Calu3 (cell line): ENCODE data around the gene GCFC2. TPM values are rescaled to one million over a fixed set of nuclear protein-coding genes. Genes with fewer than 3 reads are reported as not detected.

Source experiments
- BruUV-seq: library from RNA; stranded (reverse); fragments of 400-500 nt; replicated peaks from 2 replicates; lab custom pipeline; 2021; lab: Mats Ljungman, UMichigan
- CTCF ChIA-PET: fragments of 300-600 bp; sonication (Branson Sonifier 250); formaldehyde crosslinking; loops from one replicate; lab custom pipeline; 2022; ENCODE audit warnings: antibody characterized with exemption; lab: Charles Lee
- DNase-seq: peaks from one replicate; pipeline ENCODE4 v3.0.0; 2022
- H3K27ac Mint-ChIP-seq: one replicate; pipeline ENCODE4 v1.8.0; 2022; ENCODE audit warnings: mixed read lengths; ENCODE audit not compliant: unreplicated experiment
- H3K27me3 Mint-ChIP-seq: one replicate; pipeline ENCODE4 v1.8.0; 2022; ENCODE audit warnings: mixed read lengths; ENCODE audit not compliant: unreplicated experiment
- H3K36me3 Mint-ChIP-seq: one replicate; pipeline ENCODE4 v1.8.0; 2022; ENCODE audit warnings: mild to moderate bottlenecking, moderate library complexity, mixed read lengths; ENCODE audit not compliant: insufficient read depth, unreplicated experiment
- H3K4me1 Mint-ChIP-seq: one replicate; pipeline ENCODE4 v1.8.0; 2022; ENCODE audit warnings: mild to moderate bottlenecking, low read depth, mixed read lengths; ENCODE audit not compliant: unreplicated experiment
- H3K4me3 Mint-ChIP-seq: one replicate; pipeline ENCODE4 v1.8.0; 2022; ENCODE audit warnings: mild to moderate bottlenecking, low read depth, moderate library complexity, mixed read lengths; ENCODE audit not compliant: unreplicated experiment
- H3K9me3 Mint-ChIP-seq: one replicate; pipeline ENCODE4 v1.8.0; 2022; ENCODE audit warnings: low read depth, mixed read lengths; ENCODE audit not compliant: unreplicated experiment
- intact Hi-C: fragments of 100-400 bp; cut with micrococcal nuclease; formaldehyde crosslinking; loops from one replicate; pipeline ENCODE4 v1.10.0; 2022; ENCODE audit not compliant: unreplicated experiment
- total RNA-seq: library from RNA; stranded (reverse); gene quantifications from 2 replicates; pipeline ENCODE4 v1.2.3, GENCODE V29; 2022
- TF ChIP-seq, protein P1 (sequence below): fragments of 200-600 bp; IDR thresholded peaks from one replicate; pipeline ENCODE4 v1.8.0; 2022; ENCODE audit warnings: antibody characterized with exemption; ENCODE audit not compliant: unreplicated experiment

Gene GCFC2
- total RNA-seq, 1 experiment from 2014 or later, result 18.2 TPM

DNA sequence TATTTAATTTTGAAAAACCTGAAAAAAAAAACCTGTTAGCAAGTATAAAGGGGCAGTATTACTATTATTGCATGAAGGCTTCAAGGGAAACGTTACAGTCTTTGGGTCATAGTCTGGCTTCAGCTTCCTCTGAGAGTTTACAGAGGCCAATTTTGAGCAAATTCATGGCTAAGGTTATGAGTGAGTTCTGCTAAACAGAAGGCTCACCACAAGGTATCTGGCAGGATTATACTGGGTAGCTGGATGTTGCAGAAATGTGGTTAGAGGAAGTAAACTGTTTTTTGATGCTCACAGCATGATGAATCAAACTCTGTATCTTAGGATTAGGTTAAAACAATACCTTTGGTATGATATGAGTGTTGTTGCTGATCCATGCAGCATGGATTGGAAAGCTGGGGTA, 54.9 kb downstream of the GCFC2 start:
- TF ChIP-seq, protein P1, sequence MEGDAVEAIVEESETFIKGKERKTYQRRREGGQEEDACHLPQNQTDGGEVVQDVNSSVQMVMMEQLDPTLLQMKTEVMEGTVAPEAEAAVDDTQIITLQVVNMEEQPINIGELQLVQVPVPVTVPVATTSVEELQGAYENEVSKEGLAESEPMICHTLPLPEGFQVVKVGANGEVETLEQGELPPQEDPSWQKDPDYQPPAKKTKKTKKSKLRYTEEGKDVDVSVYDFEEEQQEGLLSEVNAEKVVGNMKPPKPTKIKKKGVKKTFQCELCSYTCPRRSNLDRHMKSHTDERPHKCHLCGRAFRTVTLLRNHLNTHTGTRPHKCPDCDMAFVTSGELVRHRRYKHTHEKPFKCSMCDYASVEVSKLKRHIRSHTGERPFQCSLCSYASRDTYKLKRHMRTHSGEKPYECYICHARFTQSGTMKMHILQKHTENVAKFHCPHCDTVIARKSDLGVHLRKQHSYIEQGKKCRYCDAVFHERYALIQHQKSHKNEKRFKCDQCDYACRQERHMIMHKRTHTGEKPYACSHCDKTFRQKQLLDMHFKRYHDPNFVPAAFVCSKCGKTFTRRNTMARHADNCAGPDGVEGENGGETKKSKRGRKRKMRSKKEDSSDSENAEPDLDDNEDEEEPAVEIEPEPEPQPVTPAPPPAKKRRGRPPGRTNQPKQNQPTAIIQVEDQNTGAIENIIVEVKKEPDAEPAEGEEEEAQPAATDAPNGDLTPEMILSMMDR, result no peak
- Mint-ChIP-seq H3K36me3 (peaks cover 9% of the 10 kb centered on the region), H3K4me1 (peaks cover 8% of the 10 kb centered on the region), H3K9me3 (no peaks in the 10 kb centered on the region), H3K27ac (no peak overlapping the region), H3K27me3 (no peaks in the 10 kb centered on the region), H3K4me3 (no peak overlapping the region)
- no peak for DNase-seq
- intact Hi-C loops, result no loop called here
- CTCF ChIA-PET, result interaction anchor here (1.6 kb wide), 1 partner anchor 11 kb away, joined by 3 read pairs; no protein-coding TSS in a partner anchor
- BruUV-seq, result no TSS peak

DNA sequence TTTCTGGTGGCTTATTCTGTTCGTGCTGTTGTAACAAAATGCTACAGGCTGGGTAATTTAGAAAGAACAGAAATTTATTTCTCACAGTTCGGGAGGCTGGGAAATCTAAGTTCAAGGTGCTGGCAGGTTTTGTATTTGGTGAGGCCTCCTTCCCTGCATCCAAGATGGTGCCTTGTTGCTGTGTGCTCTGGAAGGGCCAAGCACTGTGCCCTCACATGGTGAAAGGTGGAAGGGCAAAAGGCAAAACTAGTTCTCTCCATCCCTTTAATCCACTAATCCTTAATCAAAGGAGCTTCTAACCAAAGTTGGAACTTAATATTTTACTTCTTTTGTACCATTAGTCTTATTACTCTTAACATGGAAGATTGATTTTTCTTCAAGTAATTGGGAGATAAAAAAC, 56.7 kb downstream of the GCFC2 start:
- intact Hi-C loops, result no loop called here
- TF ChIP-seq, protein P1, result no peak
- Mint-ChIP-seq H3K4me1 (peaks cover 15% of the 10 kb centered on the region), H3K27ac (no peak overlapping the region), H3K27me3 (no peaks in the 10 kb centered on the region), H3K4me3 (no peak overlapping the region), H3K9me3 (no peaks in the 10 kb centered on the region), H3K36me3 (peaks cover 15% of the 10 kb centered on the region)
- CTCF ChIA-PET, result no interaction called here
- no TSS peak for BruUV-seq
- DNase-seq, result no peak

DNA sequence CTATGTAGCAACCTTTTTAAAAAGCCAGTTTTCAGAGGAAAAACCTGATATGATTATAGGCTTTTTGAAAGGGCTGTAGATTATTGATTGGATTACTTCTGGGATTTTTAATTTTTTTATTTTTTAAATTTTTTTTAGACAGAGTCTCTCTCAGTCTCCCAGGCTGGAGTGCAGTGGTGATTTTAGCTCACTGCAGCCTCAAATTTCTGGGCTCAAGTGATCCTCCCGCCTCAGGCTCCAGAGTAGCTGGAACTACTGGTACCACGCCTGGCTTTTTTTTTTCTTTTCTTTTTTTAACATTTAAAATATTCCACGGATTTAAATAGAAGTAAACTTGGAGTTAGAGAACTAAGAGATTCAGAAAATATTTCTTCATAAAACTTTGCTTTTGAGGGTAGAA, 62.9 kb downstream of the GCFC2 start:
- CTCF ChIA-PET, result interaction anchor here (1.5 to 1.7 kb wide), 3 partner anchors 10 to 29 kb away, joined by 4 to 10 read pairs (median 4); no protein-coding TSS in a partner anchor
- no peak for DNase-seq
- H3K27ac Mint-ChIP-seq, result no peak overlapping the region
- H3K9me3 Mint-ChIP-seq, result no peaks in the 10 kb centered on the region
- H3K4me3 Mint-ChIP-seq, result peak overlapping the region; percentile 91
- peaks cover 8% of the 10 kb centered on the region for H3K4me1 Mint-ChIP-seq
- H3K36me3 Mint-ChIP-seq, result peaks cover 27% of the 10 kb centered on the region
- TF ChIP-seq, protein P1, result no peak
- no peaks in the 10 kb centered on the region for H3K27me3 Mint-ChIP-seq
- intact Hi-C loops, result loop anchor here (2.0 kb wide), 1 partner anchor 59 kb away; no protein-coding TSS in a partner anchor
- TSS peak; percentile 48 for BruUV-seq

DNA sequence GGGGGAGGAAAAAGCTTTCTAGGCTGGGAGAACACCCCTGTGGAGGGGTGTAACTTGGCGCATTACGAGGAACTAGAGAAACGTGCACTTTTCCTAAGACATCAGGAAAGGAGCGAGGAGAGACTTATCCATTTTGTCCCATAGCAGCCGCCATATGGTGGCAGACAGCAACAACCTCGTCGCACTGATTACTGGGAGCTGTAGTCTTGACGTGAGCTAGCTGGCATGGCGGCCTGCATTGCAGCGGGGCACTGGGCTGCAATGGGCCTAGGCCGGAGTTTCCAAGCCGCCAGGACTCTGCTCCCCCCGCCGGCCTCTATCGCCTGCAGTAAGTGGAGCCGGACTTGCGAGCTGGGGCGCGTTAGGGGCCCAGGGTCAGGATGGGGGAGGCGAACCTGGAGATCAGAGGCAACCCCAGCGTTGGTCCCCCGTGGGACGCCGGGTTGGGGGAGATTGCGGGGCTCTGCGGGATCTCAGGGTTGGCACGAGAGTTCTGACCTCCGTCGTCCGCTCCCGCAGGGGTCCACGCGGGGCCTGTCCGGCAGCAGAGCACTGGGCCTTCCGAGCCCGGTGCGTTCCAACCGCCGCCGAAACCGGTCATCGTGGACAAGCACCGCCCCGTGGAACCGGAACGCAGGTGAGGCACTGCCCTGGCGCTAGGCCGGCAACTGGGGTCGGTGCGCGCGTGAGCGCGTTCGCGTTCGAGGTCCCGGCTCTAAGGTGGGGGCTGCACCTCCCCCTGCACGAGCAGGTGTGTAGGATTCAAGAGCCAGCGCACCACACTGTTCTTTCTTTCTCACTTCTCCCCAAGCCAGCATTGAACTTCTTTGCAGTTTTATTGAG, 63.9 kb downstream of the GCFC2 start, which contains the start of gene MRPL19:
Gene MRPL19 (plus strand): TSS at position 201 of the 843 bp plus-strand sequence. CDS start 25 bp downstream, at position 226.
- Mint-ChIP-seq H3K4me1 (peaks cover 8% of the 10 kb centered on the region), H3K27ac (peak within 1 kb of the TSS; percentile 72), H3K9me3 (no peaks in the 10 kb centered on the region), H3K36me3 (peaks cover 23% of the 10 kb centered on the region), H3K27me3 (no peaks in the 10 kb centered on the region), H3K4me3 (peak within 1 kb of the TSS; percentile 91)
- CTCF ChIA-PET, result interaction anchor here (1.0 to 1.7 kb wide), 5 partner anchors 9 to 70 kb away, joined by 3 to 10 read pairs (median 4); no protein-coding TSS in a partner anchor
- peak; percentile 82 for DNase-seq
- TF ChIP-seq, protein P1, result no peak
- intact Hi-C loops, result loop anchor here (2.0 kb wide), 1 partner anchor 60 kb away; no protein-coding TSS in a partner anchor
- BruUV-seq, result no TSS peak
